ENCODE data around the gene TRIM28. TPM values are rescaled to one million over a fixed set of nuclear protein-coding genes. Genes with fewer than 3 reads are reported as not detected.
A peak's percentile ranks its signal among the peaks of the same experiment; 100 is the strongest.

TRIM28 gene
- total RNA-seq, 1 donor from 2014 or later, result 679 TPM

DNA sequence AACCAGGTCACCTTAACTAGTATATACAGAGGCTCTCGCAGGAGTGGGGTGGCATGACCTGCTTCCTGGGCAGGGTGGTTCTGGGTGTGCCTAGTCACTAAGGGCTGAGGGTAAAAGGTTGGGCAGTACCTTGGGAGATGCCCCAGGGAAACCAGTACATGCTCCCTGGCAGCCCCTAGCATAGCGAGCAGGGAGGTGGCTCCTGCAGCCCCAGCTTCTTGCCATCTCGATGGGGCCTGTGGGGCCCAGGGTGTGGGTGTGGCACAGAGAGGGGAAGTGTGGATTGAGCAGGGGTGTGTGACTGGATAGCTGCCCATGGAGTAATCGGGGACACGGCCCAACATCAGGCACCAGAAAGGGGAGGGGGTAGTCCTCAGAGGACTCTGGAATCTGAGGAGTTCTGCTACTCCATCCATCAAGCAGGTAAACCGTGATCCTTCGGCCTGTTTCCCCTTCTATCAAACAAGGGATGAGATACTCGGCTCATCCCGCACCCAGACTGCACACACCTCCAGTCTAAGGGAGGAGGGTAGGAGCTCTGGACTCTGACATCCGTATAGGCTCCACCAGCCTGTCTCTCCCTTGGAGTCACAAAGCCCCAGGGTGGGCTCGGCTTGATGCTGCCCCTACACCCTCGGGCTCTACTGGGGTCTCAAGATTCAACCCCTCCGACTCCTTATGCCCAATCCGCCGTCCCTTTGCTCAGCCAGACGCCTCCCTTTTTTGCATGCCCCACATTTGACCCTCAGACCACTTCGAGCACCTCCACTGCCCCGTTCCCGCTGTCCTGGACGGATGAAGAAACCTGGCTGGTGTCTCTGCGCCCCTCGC lies 25.4 kb upstream of the TRIM28 start:
- Mint-ChIP-seq H3K4me1 (ENCODE audit: unreplicated experiment) (peaks cover 21% of the 10 kb centered on the region), H3K9me3 (no peaks in the 10 kb centered on the region)
- TF ChIP-seq, protein P1, sequence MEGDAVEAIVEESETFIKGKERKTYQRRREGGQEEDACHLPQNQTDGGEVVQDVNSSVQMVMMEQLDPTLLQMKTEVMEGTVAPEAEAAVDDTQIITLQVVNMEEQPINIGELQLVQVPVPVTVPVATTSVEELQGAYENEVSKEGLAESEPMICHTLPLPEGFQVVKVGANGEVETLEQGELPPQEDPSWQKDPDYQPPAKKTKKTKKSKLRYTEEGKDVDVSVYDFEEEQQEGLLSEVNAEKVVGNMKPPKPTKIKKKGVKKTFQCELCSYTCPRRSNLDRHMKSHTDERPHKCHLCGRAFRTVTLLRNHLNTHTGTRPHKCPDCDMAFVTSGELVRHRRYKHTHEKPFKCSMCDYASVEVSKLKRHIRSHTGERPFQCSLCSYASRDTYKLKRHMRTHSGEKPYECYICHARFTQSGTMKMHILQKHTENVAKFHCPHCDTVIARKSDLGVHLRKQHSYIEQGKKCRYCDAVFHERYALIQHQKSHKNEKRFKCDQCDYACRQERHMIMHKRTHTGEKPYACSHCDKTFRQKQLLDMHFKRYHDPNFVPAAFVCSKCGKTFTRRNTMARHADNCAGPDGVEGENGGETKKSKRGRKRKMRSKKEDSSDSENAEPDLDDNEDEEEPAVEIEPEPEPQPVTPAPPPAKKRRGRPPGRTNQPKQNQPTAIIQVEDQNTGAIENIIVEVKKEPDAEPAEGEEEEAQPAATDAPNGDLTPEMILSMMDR (conservative IDR thresholded peaks at IDR 0.05), result no peak

DNA sequence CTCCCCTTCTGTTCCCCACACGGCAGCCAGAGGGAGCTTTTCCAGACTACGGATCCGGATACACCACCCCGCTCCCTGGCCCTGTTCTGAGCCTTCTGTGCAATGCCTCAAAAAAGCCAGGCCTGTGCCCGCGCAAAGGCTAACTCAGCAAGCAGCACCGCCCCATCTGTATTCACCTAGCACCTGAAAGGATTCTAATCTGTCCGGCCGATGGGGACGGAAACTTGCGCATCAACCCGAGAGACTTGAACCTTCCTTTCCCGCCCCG lies 24.8 kb upstream of the TRIM28 start:
- no peaks in the 10 kb centered on the region for H3K9me3 Mint-ChIP-seq
- no peaks in the 10 kb centered on the region for H3K27me3 Mint-ChIP-seq
- peak; percentile 78 for DNase-seq (ENCODE audit: extremely low spot score, unreplicated experiment)
- H3K27ac Mint-ChIP-seq, result peak overlapping the region; percentile 98
- H3K36me3 Mint-ChIP-seq, result peaks cover 5% of the 10 kb centered on the region
- H3K4me3 Mint-ChIP-seq, result peak overlapping the region; percentile 95
- TF ChIP-seq, protein P1 (conservative IDR thresholded peaks at IDR 0.05), result peak; percentile 63
- peaks cover 21% of the 10 kb centered on the region for H3K4me1 Mint-ChIP-seq (ENCODE audit: unreplicated experiment)

More for the DNA sequence above, 25.4 kb upstream of the TRIM28 start:
- Mint-ChIP-seq H3K27ac (peak overlapping the region; percentile 98), H3K36me3 (peaks cover 5% of the 10 kb centered on the region), H3K27me3 (no peaks in the 10 kb centered on the region), H3K4me3 (peak overlapping the region; percentile 95)
- DNase-seq (ENCODE audit: extremely low spot score, unreplicated experiment), result no peak

DNA sequence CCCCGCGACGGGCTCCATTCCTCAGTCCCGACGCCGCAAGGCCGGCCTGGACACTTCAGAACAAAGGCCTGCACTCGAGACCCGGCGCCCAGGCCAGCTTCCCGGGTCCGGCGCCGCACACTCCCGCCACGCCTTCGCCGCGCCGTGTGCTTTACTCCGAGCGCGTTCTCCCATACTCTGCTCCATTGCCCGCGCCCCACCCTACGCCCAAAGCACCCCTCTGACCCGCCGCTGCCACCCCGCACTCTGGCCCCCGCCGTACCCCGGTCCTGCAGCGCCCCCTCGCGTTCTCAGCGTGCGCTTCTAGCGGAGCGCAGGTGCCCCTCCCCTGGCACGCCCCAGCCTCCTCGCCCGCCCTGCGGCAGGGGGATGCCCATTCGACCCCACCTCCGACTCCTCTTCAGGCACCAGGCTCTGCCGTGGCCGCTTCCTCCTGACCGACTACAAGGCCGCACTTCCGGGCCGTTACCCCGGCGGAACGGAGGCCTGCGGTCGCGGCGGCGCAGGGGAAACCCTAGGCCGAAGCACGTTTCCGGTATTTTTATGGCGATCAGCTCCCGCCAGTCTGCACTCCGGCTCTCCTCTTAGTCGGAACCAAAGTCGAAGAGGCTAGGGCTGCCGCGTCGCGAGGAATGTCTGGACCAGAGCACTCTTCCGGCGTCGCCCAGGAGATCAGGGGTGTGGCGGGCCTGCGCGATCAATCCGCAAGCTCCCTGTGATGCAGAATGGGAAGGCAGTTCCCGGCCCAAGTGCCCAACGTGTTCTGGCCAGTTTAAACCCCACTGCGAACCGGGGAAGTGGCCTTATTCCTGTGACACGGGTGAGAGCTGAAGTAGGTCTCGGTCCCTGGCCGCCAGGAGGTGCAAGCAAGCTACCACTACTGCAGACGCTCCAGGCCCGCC lies 24.3 kb upstream of the TRIM28 start, which contains the start of gene ZBTB45:
TSS of gene ZBTB45 (minus strand) at position 456 of the 902 bp plus-strand sequence. CDS start 2,137 bp downstream, outside the sequence.
- Mint-ChIP-seq H3K9me3 (no peaks in the 10 kb centered on the region), H3K27me3 (no peaks in the 10 kb centered on the region), H3K4me1 (ENCODE audit: unreplicated experiment) (peaks cover 21% of the 10 kb centered on the region), H3K27ac (peak within 1 kb of the TSS; percentile 98), H3K36me3 (peaks cover 5% of the 10 kb centered on the region), H3K4me3 (peak within 1 kb of the TSS; percentile 95)
- peak; percentile 93 for DNase-seq (ENCODE audit: extremely low spot score, unreplicated experiment)
- TF ChIP-seq, protein P1 (conservative IDR thresholded peaks at IDR 0.05), result peak; percentile 71

DNA sequence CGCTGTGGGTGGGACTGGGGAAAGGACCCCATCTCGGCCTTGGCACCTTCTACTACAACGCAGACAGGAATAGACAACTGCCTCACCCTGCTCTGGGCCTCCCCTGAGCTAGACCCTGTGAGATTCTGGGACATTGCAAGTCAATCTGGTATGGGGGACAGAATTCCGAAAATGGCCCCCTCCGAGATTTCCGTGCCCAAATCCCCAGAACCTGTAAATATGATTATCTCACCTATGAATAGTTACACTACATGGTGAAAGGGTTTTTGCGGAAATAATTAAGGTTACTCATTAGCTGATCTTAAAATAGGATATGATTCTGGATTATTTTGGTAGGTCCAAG lies 23.6 kb upstream of the TRIM28 start:
- peak overlapping the region; percentile 95 for H3K4me3 Mint-ChIP-seq
- H3K27ac Mint-ChIP-seq, result peak overlapping the region; percentile 98
- no peaks in the 10 kb centered on the region for H3K27me3 Mint-ChIP-seq
- no peak for DNase-seq (ENCODE audit: extremely low spot score, unreplicated experiment)
- H3K36me3 Mint-ChIP-seq, result peaks cover 5% of the 10 kb centered on the region
- peaks cover 21% of the 10 kb centered on the region for H3K4me1 Mint-ChIP-seq (ENCODE audit: unreplicated experiment)
- TF ChIP-seq, protein P1 (conservative IDR thresholded peaks at IDR 0.05), result no peak
- no peaks in the 10 kb centered on the region for H3K9me3 Mint-ChIP-seq

DNA sequence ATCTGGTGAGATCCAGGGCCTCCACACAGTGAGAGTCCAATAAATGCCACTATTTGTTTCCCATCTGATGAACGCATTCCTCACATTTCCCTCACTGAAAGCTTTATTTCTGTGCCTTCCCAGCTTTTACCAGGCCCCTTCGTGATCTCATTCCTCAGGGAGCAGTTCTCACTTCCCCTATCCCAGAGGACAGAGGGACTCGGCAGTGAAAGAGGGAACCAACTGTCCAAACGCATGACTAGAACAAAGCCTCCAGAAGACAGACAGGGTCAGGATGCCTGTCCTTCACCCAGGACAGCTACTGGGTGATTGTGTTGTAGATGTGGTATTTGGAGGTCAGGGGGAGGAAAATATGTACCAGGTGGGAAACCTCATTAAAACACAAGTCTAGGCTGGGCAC lies 22.2 kb upstream of the TRIM28 start:
- H3K4me3 Mint-ChIP-seq, result peak overlapping the region; percentile 76
- H3K4me1 Mint-ChIP-seq (ENCODE audit: unreplicated experiment), result peaks cover 13% of the 10 kb centered on the region
- peak overlapping the region; percentile 83 for H3K27ac Mint-ChIP-seq
- no peaks in the 10 kb centered on the region for H3K27me3 Mint-ChIP-seq
- no peaks in the 10 kb centered on the region for H3K36me3 Mint-ChIP-seq
- TF ChIP-seq, protein P1 (conservative IDR thresholded peaks at IDR 0.05), result no peak
- no peak for DNase-seq (ENCODE audit: extremely low spot score, unreplicated experiment)
- no peaks in the 10 kb centered on the region for H3K9me3 Mint-ChIP-seq
